Pancreas (tissue), 10 donors: ENCODE results near the gene TEX28. TPM values are rescaled to one million over a fixed set of nuclear protein-coding genes. Genes with fewer than 3 reads are reported as not detected.
A peak's percentile ranks its signal among the peaks of the same experiment; 100 is the strongest.
"Not testable (repeated sequence)": the region's sequence is repeated elsewhere in the genome, so short reads cannot be mapped to it uniquely, and the experiment has no call there.

Source experiments
- ATAC-seq, 4 donors: fragments of 200-7000 bp; cut with Tn5 transposase; one replicate each; pipeline versions ENCODE4 v1.8.0 to v1.9.1; 2020; ENCODE audit warnings: mild to moderate bottlenecking in 4 of 4, moderate library complexity in 4 of 4
- DNase-seq, 6 donors: peaks; one replicate each; pipeline ENCODE4 v3.0.0-alpha.2; 2020
- FAIRE-seq: peaks from 2 replicates; lab custom pipeline; 2012; peaks lifted over from hg19 to GRCh38; lab: Jason Lieb, UNC
- H3K27ac ChIP-seq, 4 donors: fragments of 200-600 bp; sonication (generic); 1 replicate in 3 of 4; 2 replicates in 1 of 4; pipeline versions ENCODE4 v1.5.0 to v1.8.0; 2020
- H3K27me3 ChIP-seq, 4 donors: fragments of 200-600 bp; one replicate each; pipeline ENCODE4 v1.8.0; 2021
- H3K36me3 ChIP-seq, 3 donors: fragments of 200-600 bp; sonication (generic) in 1 of 3; one replicate each; pipeline versions ENCODE4 v1.5.0 to v1.8.0; 2020 to 2021
- H3K4me1 ChIP-seq, 3 donors: fragments of 200-600 bp; one replicate each; pipeline ENCODE4 v1.8.0; 2021
- H3K4me3 ChIP-seq, 4 donors: fragments of 200-600 bp; sonication (generic) in 2 of 4; one replicate each; pipeline versions ENCODE4 v1.5.0 to v1.8.0; 2020 to 2021
- H3K9me3 ChIP-seq, 4 donors: fragments of 200-600 bp; one replicate each; pipeline ENCODE4 v1.8.0; 2021
- WGBS, 2 donors: extraction: QIAGEN DNeasy Blood & Tissue Kit; methylation state at CpG; one replicate each; pipeline ENCODE4 v1.1.7; 2013; 5-methylcytosine and 5-hydroxymethylcytosine counted together
- intact Hi-C, 3 donors: fragments of 100-400 bp; cut with DNase I; formaldehyde crosslinking; loops; one replicate each; pipeline versions ENCODE4 v1.11.1 to v1.14.2; 2022
- polyA plus RNA-seq, 2 donors: library from polyadenylated mRNA; stranded (reverse); fragments of 200-250 nt; gene quantifications; one replicate each; pipeline ENCODE4 v1.2.3, GENCODE V29; 2013
- total RNA-seq, 6 donors: library from RNA; stranded (reverse); fragmentation: NEBNext Ultra II Directional in 4 of 6; extraction: Animal tissue kit (Norgen Biotek cat#: 25700) in 4 of 6; gene quantifications; one replicate each; pipeline versions ENCODE4 v1.2.1 to v1.2.4, GENCODE V29; 2021 to 2023
- donor health status: healthy with polysubstance abuse.
- donor health status: DM: no; HTN: no; CAD: no; lungs with moderate emphysema.
- donor health status: DM: no; HTN: no; CAD: no.
- donor health status: control.
- donor health status: control.
- donor health status: Bipolar disorder and iron deficiency.
- donor health status: DM: yes; HTN: yes; CAD: no.
- donor health status: DM: no; HTN: no; CAD: no.
- donor health status: DM: no; HTN: no; CAD: no.
- donor health status: DM: yes; HTN: yes; CAD: no.

The TEX28 gene
- total and polyA plus RNA-seq, 8 donors, result not detected

- H3K27ac ChIP-seq, H3K36me3 ChIP-seq, H3K4me1 ChIP-seq, FAIRE-seq, H3K27me3 ChIP-seq, H3K9me3 ChIP-seq, ATAC-seq, DNase-seq, intact Hi-C loops, H3K4me3 ChIP-seq: not testable (repeated sequence)
- WGBS, 2 donors, result no CpG with 5 or more reads among the region's 10 CpGs
Measured at GRCh38 chrX:154248076-154248475, 46.8 kb downstream of the TEX28 start.

GRCh38 chrX:154247377-154248045 is 47.4 kb downstream of the TEX28 start:
- peak; percentile 93 for FAIRE-seq
- H3K36me3 ChIP-seq, H3K9me3 ChIP-seq, H3K27ac ChIP-seq, DNase-seq, intact Hi-C loops, H3K4me3 ChIP-seq, H3K27me3 ChIP-seq, H3K4me1 ChIP-seq: not testable (repeated sequence)
- peak in 3 of 4 donors; percentile 70 to 86 (median 82) for ATAC-seq
- no CpG with 5 or more reads among the region's 17 CpGs for WGBS, 2 donors

GRCh38 chrX:154239982-154240503 is 54.9 kb downstream of the TEX28 start:
- H3K4me3 ChIP-seq, ATAC-seq, H3K27ac ChIP-seq, H3K9me3 ChIP-seq, H3K4me1 ChIP-seq, DNase-seq, H3K27me3 ChIP-seq, FAIRE-seq, H3K36me3 ChIP-seq, intact Hi-C loops: not testable (repeated sequence)
- 69% methylated on average over 6 of the region's 8 CpGs; no CpG with 5 or more reads in 1 of the 2 donors for WGBS, 2 donors

GRCh38 chrX:154238939-154239559 is 55.9 kb downstream of the TEX28 start:
- FAIRE-seq, H3K27me3 ChIP-seq, H3K9me3 ChIP-seq, H3K27ac ChIP-seq, intact Hi-C loops, H3K36me3 ChIP-seq, H3K4me1 ChIP-seq, ATAC-seq, DNase-seq, H3K4me3 ChIP-seq: not testable (repeated sequence)
- 69% methylated on average over 4 of the region's 11 CpGs; no CpG with 5 or more reads in 1 of the 2 donors for WGBS, 2 donors

GRCh38 chrX:154233620-154234019 is 61.3 kb downstream of the TEX28 start:
- FAIRE-seq, H3K4me1 ChIP-seq, H3K36me3 ChIP-seq, H3K4me3 ChIP-seq, H3K27ac ChIP-seq, H3K27me3 ChIP-seq, ATAC-seq, intact Hi-C loops, DNase-seq, H3K9me3 ChIP-seq: not testable (repeated sequence)
- no CpG with 5 or more reads among the region's 16 CpGs for WGBS, 2 donors

GRCh38 chrX:154231443-154231842 is 63.5 kb downstream of the TEX28 start:
- H3K27ac ChIP-seq, H3K27me3 ChIP-seq, H3K9me3 ChIP-seq, H3K4me1 ChIP-seq, H3K4me3 ChIP-seq, DNase-seq, H3K36me3 ChIP-seq, intact Hi-C loops, ATAC-seq: not testable (repeated sequence)
- peak; percentile 94 for FAIRE-seq
- WGBS, 2 donors, result no CpG with 5 or more reads among the region's 3 CpGs

GRCh38 chrX:154226706-154227105 is 68.2 kb downstream of the TEX28 start:
- H3K4me3 ChIP-seq, H3K9me3 ChIP-seq, H3K27me3 ChIP-seq, intact Hi-C loops, DNase-seq, H3K4me1 ChIP-seq, H3K36me3 ChIP-seq, H3K27ac ChIP-seq, ATAC-seq: not testable (repeated sequence)
- peak; percentile 83 for FAIRE-seq
- no CpG with 5 or more reads among the region's 9 CpGs for WGBS, 2 donors

- H3K27ac ChIP-seq, DNase-seq, ATAC-seq, H3K9me3 ChIP-seq, H3K4me3 ChIP-seq, FAIRE-seq, intact Hi-C loops, H3K4me1 ChIP-seq, H3K36me3 ChIP-seq, H3K27me3 ChIP-seq: not testable (repeated sequence)
- WGBS, 2 donors, result no CpG with 5 or more reads among the region's 6 CpGs
Measured at GRCh38 chrX:154225292-154225691, 69.6 kb downstream of the TEX28 start.

Other genes with a start within 250 kb of the TEX28 start
- 10 to 100 TPM; 21.3 to 30.8 (median 23.6) TPM for gene MECP2, start 197.4 kb downstream of the TEX28 start, total RNA-seq
- 10 to 100 TPM; 17.7 to 19.5 TPM for gene MECP2, start 197.4 kb downstream of the TEX28 start, polyA plus RNA-seq
- gene OPN1LW, start 150.9 kb downstream of the TEX28 start, total RNA-seq, result not detected
- gene OPN1LW, start 150.9 kb downstream of the TEX28 start, polyA plus RNA-seq, result not detected
- gene OPN1MW, start 112.5 kb downstream of the TEX28 start, total RNA-seq, result not detected
- not detected for gene OPN1MW, start 112.5 kb downstream of the TEX28 start, polyA plus RNA-seq
- gene OPN1MW2, start 75.4 kb downstream of the TEX28 start, total RNA-seq, result not detected
- not detected for gene OPN1MW2, start 75.4 kb downstream of the TEX28 start, polyA plus RNA-seq
- not detected for gene OPN1MW3, start 37.5 kb downstream of the TEX28 start, total RNA-seq
- not detected for gene OPN1MW3, start 37.5 kb downstream of the TEX28 start, polyA plus RNA-seq
- not detected for gene TKTL1, start 671 bp upstream of the TEX28 start, total RNA-seq
- not detected for gene TKTL1, start 671 bp upstream of the TEX28 start, polyA plus RNA-seq
- gene FLNA, start 79.5 kb upstream of the TEX28 start, total RNA-seq, result 100 to 1,000 TPM in 4 of 6 donors, 10 to 100 TPM in 2; 67.0 to 298 (median 142) TPM
- 100 to 1,000 TPM; 222 to 259 TPM for gene FLNA, start 79.5 kb upstream of the TEX28 start, polyA plus RNA-seq
- 10 to 100 TPM; 23.1 to 42.9 (median 38.7) TPM for gene EMD, start 84.2 kb upstream of the TEX28 start, total RNA-seq
- 10 to 100 TPM; 56.0 to 86.7 TPM for gene EMD, start 84.2 kb upstream of the TEX28 start, polyA plus RNA-seq
- 1,000 to 10,000 TPM; 2,194 to 4,058 (median 3,145) TPM for gene RPL10, start 103.3 kb upstream of the TEX28 start, total RNA-seq
- 1,000 to 10,000 TPM; 2,751 to 3,412 TPM for gene RPL10, start 103.3 kb upstream of the TEX28 start, polyA plus RNA-seq
- gene DNASE1L1, start 114.1 kb upstream of the TEX28 start, total RNA-seq, result 10 to 100 TPM in 1 of 6 donors, 1 to 10 TPM in 5; 5.1 to 13.6 (median 7.3) TPM
- gene DNASE1L1, start 114.1 kb upstream of the TEX28 start, polyA plus RNA-seq, result 10 to 100 TPM; 11.3 to 16.5 TPM
- gene TAFAZZIN, start 116.4 kb upstream of the TEX28 start, total RNA-seq, result 10 to 100 TPM; 14.6 to 26.7 (median 17.1) TPM
- gene TAFAZZIN, start 116.4 kb upstream of the TEX28 start, polyA plus RNA-seq, result 10 to 100 TPM; 77.0 to 82.7 TPM
- 10 to 100 TPM; 27.8 to 55.6 (median 37.7) TPM for gene ATP6AP1, start 133.6 kb upstream of the TEX28 start, total RNA-seq
- gene ATP6AP1, start 133.6 kb upstream of the TEX28 start, polyA plus RNA-seq, result 10 to 100 TPM; 34.1 to 82.4 TPM
- 10 to 100 TPM; 25.5 to 61.4 (median 35.5) TPM for gene GDI1, start 142.0 kb upstream of the TEX28 start, total RNA-seq
- gene GDI1, start 142.0 kb upstream of the TEX28 start, polyA plus RNA-seq, result 100 to 1,000 TPM in 1 of 2 donors, 10 to 100 TPM in 1; 93.7 to 138 TPM
- gene FAM50A, start 149.0 kb upstream of the TEX28 start, total RNA-seq, result 10 to 100 TPM; 21.2 to 39.8 (median 22.0) TPM
- 100 to 1,000 TPM in 1 of 2 donors, 10 to 100 TPM in 1; 91.5 to 128 TPM for gene FAM50A, start 149.0 kb upstream of the TEX28 start, polyA plus RNA-seq
- 10 to 100 TPM; 10.5 to 40.7 (median 16.3) TPM for gene PLXNA3, start 163.2 kb upstream of the TEX28 start, total RNA-seq
- 10 to 100 TPM; 15.0 to 39.0 TPM for gene PLXNA3, start 163.2 kb upstream of the TEX28 start, polyA plus RNA-seq
- gene LAGE3, start 184.2 kb upstream of the TEX28 start, total RNA-seq, result 10 to 100 TPM in 5 of 6 donors, 1 to 10 TPM in 1; 9.5 to 19.6 (median 12.7) TPM
- 10 to 100 TPM; 10.1 to 15.2 TPM for gene LAGE3, start 184.2 kb upstream of the TEX28 start, polyA plus RNA-seq
- gene UBL4A, start 191.5 kb upstream of the TEX28 start, total RNA-seq, result 10 to 100 TPM; 16.0 to 32.2 (median 21.5) TPM
- 10 to 100 TPM; 13.6 to 20.4 TPM for gene UBL4A, start 191.5 kb upstream of the TEX28 start, polyA plus RNA-seq
- gene SLC10A3, start 195.5 kb upstream of the TEX28 start, total RNA-seq, result 10 to 100 TPM in 5 of 6 donors, 1 to 10 TPM in 1; 9.6 to 12.2 (median 11.3) TPM
- gene SLC10A3, start 195.5 kb upstream of the TEX28 start, polyA plus RNA-seq, result 10 to 100 TPM; 16.2 to 19.1 TPM
- gene FAM3A, start 221.1 kb upstream of the TEX28 start, total RNA-seq, result 10 to 100 TPM; 26.4 to 40.4 (median 32.7) TPM
- gene FAM3A, start 221.1 kb upstream of the TEX28 start, polyA plus RNA-seq, result 10 to 100 TPM; 70.7 to 78.5 TPM